H1 (cell line): ENCODE data around the gene PARK7. TPM values are rescaled to one million over a fixed set of nuclear protein-coding genes. Genes with fewer than 3 reads are reported as not detected.
"Not testable (repeated sequence)": the region's sequence is repeated elsewhere in the genome, so short reads cannot be mapped to it uniquely, and the experiment has no call there.

Experiments
- CTCF ChIA-PET: fragments of 300-600 bp; sonication (Branson Sonifier 250); formaldehyde crosslinking; loops from one replicate; lab custom pipeline; 2021; ENCODE audit not compliant: partially characterized antibody; lab: Charles Lee
- POLR2A ChIA-PET: fragments of 300-600 bp; sonication (Branson Sonifier 250); formaldehyde crosslinking; loops from one replicate; lab custom pipeline; 2021; ENCODE audit warnings: inconsistent platforms; ENCODE audit not compliant: partially characterized antibody; lab: Charles Lee
- DNase-seq, 2 experiments: peaks; one replicate each; pipeline versions ENCODE4 v3.0.0 to v3.0.0-alpha.2; 2010 to 2022; ENCODE audit warnings: low spot score in 2 of 2, low read depth in 1 of 2, mixed read lengths in 1 of 2
- FAIRE-seq: peaks from 2 replicates; lab custom pipeline; 2011; peaks lifted over from hg19 to GRCh38; lab: Jason Lieb, UNC
- H2AFZ ChIP-seq: 2 replicates; pipeline ENCODE4 v1.8.1; 2012; ENCODE audit warnings: low read length, inconsistent platforms
- H2AK5ac ChIP-seq: 2 replicates; pipeline ENCODE4 v1.6.1; 2013; ENCODE audit warnings: low read depth, low read length
- H2BK120ac ChIP-seq: replicated peaks from 2 replicates; pipeline ENCODE3; 2013; ENCODE audit warnings: low read depth, low read length, inconsistent platforms
- H2BK12ac ChIP-seq: 2 replicates; pipeline ENCODE4 v1.6.1; 2013; ENCODE audit warnings: low read depth, low read length
- H2BK15ac ChIP-seq: 2 replicates; pipeline ENCODE4 v1.6.1; 2013; ENCODE audit warnings: low read length
- H2BK20ac ChIP-seq: 2 replicates; pipeline ENCODE4 v1.6.1; 2013; ENCODE audit warnings: low read length
- H2BK5ac ChIP-seq: 2 replicates; pipeline ENCODE4 v1.6.1; 2013; ENCODE audit warnings: low read depth, low read length
- H3K14ac ChIP-seq: 2 replicates; pipeline ENCODE4 v1.6.1; 2013; ENCODE audit warnings: inconsistent platforms; ENCODE audit not compliant: insufficient read length
- H3K18ac ChIP-seq: 2 replicates; pipeline ENCODE4 v1.6.1; 2013; ENCODE audit warnings: low read length; ENCODE audit errors: extremely low read depth
- H3K23ac ChIP-seq: 2 replicates; pipeline ENCODE4 v1.6.1; 2013; ENCODE audit warnings: inconsistent platforms; ENCODE audit not compliant: insufficient read length
- H3K23me2 ChIP-seq: 2 replicates; pipeline ENCODE4 v1.6.1; 2013; ENCODE audit warnings: low read depth, low read length
- H3K27ac ChIP-seq: 2 replicates; pipeline ENCODE4 v1.6.1; 2011; ENCODE audit warnings: low read depth, low read length, inconsistent platforms
- H3K27me3 ChIP-seq, 4 experiments: replicated peaks in 1 of 4; 1 replicate in 1 of 4; 2 replicates in 3 of 4; pipeline versions ENCODE4 v1.6.1 to v1.8.1; 2011 to 2013; ENCODE audit warnings: low read length in 3 of 4, mild to moderate bottlenecking in 3 of 4, inconsistent platforms in 2 of 4, mixed read lengths in 2 of 4, moderate library complexity in 1 of 4; ENCODE audit not compliant: control insufficient read depth in 3 of 4, insufficient read depth in 3 of 4; ENCODE audit errors: extremely low read depth in 1 of 4
- H3K36me3 ChIP-seq, 4 experiments: 2 replicates each; pipeline versions ENCODE4 v1.6.1 to v1.8.1; 2011 to 2013; ENCODE audit warnings: mild to moderate bottlenecking in 4 of 4, low read length in 3 of 4, moderate library complexity in 2 of 4, control low read depth in 1 of 4, inconsistent platforms in 1 of 4; ENCODE audit not compliant: insufficient read depth in 4 of 4, control insufficient read depth in 2 of 4
- H3K4ac ChIP-seq: replicated peaks from 2 replicates; pipeline ENCODE3; 2013; ENCODE audit warnings: low read length, low read depth, mixed read lengths, inconsistent platforms; ENCODE audit not compliant: insufficient read length
- H3K4me1 ChIP-seq, 4 experiments: replicated peaks in 1 of 4; 1 replicate in 1 of 4; 2 replicates in 3 of 4; pipeline versions ENCODE4 v1.6.1 to v1.8.1; 2011 to 2013; ENCODE audit warnings: low read length in 3 of 4, inconsistent platforms in 2 of 4, mixed read lengths in 1 of 4; ENCODE audit not compliant: insufficient read depth in 4 of 4, control insufficient read depth in 3 of 4
- H3K4me2 ChIP-seq, 2 experiments: 2 replicates each; pipeline versions ENCODE4 v1.6.1 to v1.8.1; 2011 to 2013; ENCODE audit warnings: low read depth in 2 of 2, low read length in 2 of 2, control low read depth in 1 of 2, inconsistent platforms in 1 of 2, mild to moderate bottlenecking in 1 of 2; ENCODE audit not compliant: insufficient read depth in 1 of 2
- H3K4me3 ChIP-seq, 4 experiments: fragments of 200-600, 300-600 bp in 1 of 4; sonication (generic), shearing (Covaris generic), sonication (Bioruptor Twin) in 1 of 4; 2 replicates each; pipeline versions ENCODE4 v1.5.1 to v1.8.1; 2011 to 2016; ENCODE audit warnings: low read length in 4 of 4, low read depth in 3 of 4, control low read depth in 2 of 4, inconsistent platforms in 2 of 4, mild to moderate bottlenecking in 2 of 4, mixed read lengths in 1 of 4, moderate library complexity in 1 of 4; ENCODE audit not compliant: insufficient read depth in 2 of 4; ENCODE audit errors: extremely low read depth in 1 of 4
- H3K56ac ChIP-seq: replicated peaks from 2 replicates; pipeline ENCODE3; 2013; ENCODE audit warnings: low read depth, mild to moderate bottlenecking, mixed read lengths, low read length, inconsistent platforms; ENCODE audit not compliant: insufficient read length
- H3K79me1 ChIP-seq: 2 replicates; pipeline ENCODE4 v1.6.1; 2013; ENCODE audit warnings: low read depth, low read length, control low read depth
- H3K79me2 ChIP-seq, 2 experiments: 2 replicates each; pipeline versions ENCODE4 v1.6.1 to v1.8.1; 2012 to 2013; ENCODE audit warnings: low read length in 2 of 2, mild to moderate bottlenecking in 2 of 2, inconsistent platforms in 1 of 2; ENCODE audit not compliant: insufficient read depth in 2 of 2, control insufficient read depth in 1 of 2
- H3K9ac ChIP-seq, 4 experiments: replicated peaks in 1 of 4; 1 replicate in 1 of 4; 2 replicates in 3 of 4; pipeline versions ENCODE4 v1.6.1 to v1.8.1; 2011 to 2013; ENCODE audit warnings: low read depth in 3 of 4, low read length in 3 of 4, control low read depth in 2 of 4, mild to moderate bottlenecking in 2 of 4, moderate library complexity in 2 of 4, inconsistent platforms in 1 of 4; ENCODE audit errors: extremely low read depth in 1 of 4
- H3K9me3 ChIP-seq, 2 experiments: 2 replicates each; pipeline versions ENCODE4 v1.6.1 to v1.8.1; 2012 to 2013; ENCODE audit warnings: mild to moderate bottlenecking in 2 of 2, moderate library complexity in 2 of 2, control low read depth in 1 of 2, inconsistent platforms in 1 of 2, low read depth in 1 of 2, low read length in 1 of 2, mixed read lengths in 1 of 2; ENCODE audit not compliant: insufficient read depth in 2 of 2
- H4K20me1 ChIP-seq, 2 experiments: replicated peaks in 1 of 2; 2 replicates each; pipeline versions ENCODE3 to v1.8.1; 2011 to 2013; ENCODE audit warnings: inconsistent platforms in 2 of 2, low read length in 2 of 2, mild to moderate bottlenecking in 1 of 2; ENCODE audit not compliant: insufficient read depth in 2 of 2, control insufficient read depth in 1 of 2
- H4K5ac ChIP-seq: 2 replicates; pipeline ENCODE4 v1.6.1; 2013; ENCODE audit warnings: low read length, low read depth, mixed read lengths, inconsistent platforms; ENCODE audit not compliant: insufficient read length
- H4K8ac ChIP-seq: 2 replicates; pipeline ENCODE4 v1.8.0; 2013; ENCODE audit warnings: mild to moderate bottlenecking, moderate library complexity, low read length, inconsistent platforms; ENCODE audit not compliant: insufficient read depth; ENCODE audit errors: extremely low read depth
- H4K91ac ChIP-seq: replicated peaks from 2 replicates; pipeline ENCODE3; 2013; ENCODE audit warnings: low read length, mixed read lengths, inconsistent platforms; ENCODE audit not compliant: insufficient read length
- WGBS, 2 experiments: shearing (Covaris generic) in 1 of 2; methylation state at CpG; one replicate each; pipeline versions ENCODE4 v1.1.6 to v1.1.7; 2013 to 2015; ENCODE audit warnings: low lambda C conversion rate in 2 of 2, mixed read lengths in 2 of 2, inconsistent platforms in 1 of 2, low coverage in 1 of 2, missing lambda C conversion rate in 1 of 2; ENCODE audit not compliant: insufficient replicate concordance in 2 of 2, insufficient coverage in 1 of 2, insufficient read length in 1 of 2; ENCODE audit errors: extremely low coverage in 1 of 2, missing lambda C conversion rate in 1 of 2; 5-methylcytosine and 5-hydroxymethylcytosine counted together
- polyA plus RNA-seq, 7 experiments: library from polyadenylated mRNA; depleted of rRNA in 3 of 7; stranded (reverse) in 5 of 7; unstranded in 2 of 7; fragments of >200 nt in 5 of 7; fragments of 200-250 nt in 2 of 7; gene quantifications; 1 replicate in 5 of 7; 2 replicates in 1 of 7; 4 replicates in 1 of 7; pipeline versions ENCODE4 v1.2.1 to v1.2.3, GENCODE V29; 2011 to 2013; ENCODE audit warnings: missing spikeins in 2 of 7, mixed read lengths in 2 of 7
- total RNA-seq: library from RNA; stranded (reverse); fragmentation: NEBNext Ultra II Directional; extraction: Animal tissue kit (Norgen Biotek cat#: 25700); gene quantifications from 2 replicates; pipeline ENCODE4 v1.2.1, GENCODE V29; 2021

The PARK7 gene
- total and polyA plus RNA-seq, 2 of the 8 experiments (the other 6 are each of a cell fraction or from before 2014, with no cell fraction given) = 206 to 383 TPM

DNA sequence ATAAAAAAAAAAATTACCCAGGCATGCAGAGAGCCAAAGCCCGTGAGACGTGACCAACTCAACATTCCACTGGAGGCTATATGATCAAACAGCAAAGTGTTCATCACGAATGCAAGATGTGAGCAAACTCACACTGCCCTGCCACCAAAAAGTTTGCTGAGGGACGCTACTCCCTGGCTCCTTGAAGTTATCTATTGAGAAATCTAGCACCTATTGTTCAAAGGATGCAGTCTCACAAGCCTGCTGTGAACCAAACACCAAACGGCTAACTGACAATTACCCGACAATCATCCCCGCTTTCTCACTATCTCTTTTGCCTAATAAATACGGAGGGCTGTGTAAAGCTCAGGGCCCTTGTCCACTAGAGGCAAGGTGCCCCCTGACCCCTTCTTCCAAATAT, 34.5 kb upstream of the PARK7 start:
- DNase-seq, H4K91ac ChIP-seq, H3K14ac ChIP-seq, H2AK5ac ChIP-seq, CTCF ChIA-PET, H3K56ac ChIP-seq, H2BK5ac ChIP-seq, H3K4me2 ChIP-seq, H3K4ac ChIP-seq, H3K36me3 ChIP-seq, H3K9me3 ChIP-seq, H3K18ac ChIP-seq, H3K23ac ChIP-seq, H3K4me1 ChIP-seq, H3K9ac ChIP-seq, H3K4me3 ChIP-seq, H4K8ac ChIP-seq, H4K5ac ChIP-seq, H2BK120ac ChIP-seq, H3K27me3 ChIP-seq, H3K23me2 ChIP-seq, POLR2A ChIA-PET, H2BK15ac ChIP-seq, H3K79me2 ChIP-seq, H3K27ac ChIP-seq, H2BK12ac ChIP-seq, H4K20me1 ChIP-seq, H2BK20ac ChIP-seq, H2AFZ ChIP-seq, FAIRE-seq, H3K79me1 ChIP-seq: not testable (repeated sequence)
- 97% methylated on average over 8 of the region's 8 CpGs; no CpG with 5 or more reads in 1 of the 2 experiments for WGBS, 2 experiments
